ENCODE data around the gene DCUN1D4. TPM values are rescaled to one million over a fixed set of nuclear protein-coding genes. Genes with fewer than 3 reads are reported as not detected.

Gene DCUN1D4
- total and polyA plus RNA-seq, 4 donors, result 19.7 to 87.8 (median 47.3) TPM

DNA sequence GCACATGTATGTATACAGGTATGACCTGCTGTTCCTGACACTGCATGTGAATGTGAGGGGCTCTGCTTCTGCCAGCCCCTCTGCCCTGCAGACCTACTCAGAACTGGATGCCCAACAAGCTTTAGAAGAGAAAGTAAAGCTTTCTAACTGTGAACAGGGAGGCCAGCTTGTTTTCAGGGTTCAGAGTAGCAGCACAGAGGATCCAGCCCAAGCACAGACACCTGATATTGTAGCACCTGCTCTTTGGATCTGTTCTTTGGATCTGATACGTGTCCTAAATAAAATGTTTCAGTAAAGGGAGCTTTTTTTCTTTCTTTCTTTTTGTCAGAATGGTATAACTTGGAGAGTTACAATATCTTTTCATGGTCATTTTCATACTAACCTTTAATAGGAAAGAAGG lies 19.2 kb downstream of the DCUN1D4 start:
- intact Hi-C loops (cut with DNase I), result no loop called here
- no peak overlapping the region for H3K4me3 ChIP-seq (ENCODE audit: low read length in 2 of 2)
- peaks cover 4 to 7% of the 10 kb centered on the region in 2 donors for H3K36me3 ChIP-seq (ENCODE audit: control insufficient read depth in 1 of 2, insufficient read depth in 2 of 2, low read length in 1 of 2)
- 71 to 81% methylated on average over 1 of the region's 1 CpG for WGBS, 2 donors
- DNase-seq (no peak), ATAC-seq (ENCODE audit: low FRiP score) (no peak)
- H3K9me3 ChIP-seq (ENCODE audit: control insufficient read depth, low read length), result no peaks in the 10 kb centered on the region
- H3K27me3 ChIP-seq (ENCODE audit: control insufficient read depth in 1 of 2, insufficient read depth in 2 of 2, low read length in 1 of 2), result no peaks in the 10 kb centered on the region
- H3K27ac ChIP-seq (ENCODE audit: low read depth in 1 of 2, low read length in 2 of 2), result no peak overlapping the region
- H3K4me1 ChIP-seq (ENCODE audit: control insufficient read depth in 1 of 2, insufficient read depth in 2 of 2, low read length in 2 of 2), result peaks cover 0 to 2% of the 10 kb centered on the region in 2 donors

DNA sequence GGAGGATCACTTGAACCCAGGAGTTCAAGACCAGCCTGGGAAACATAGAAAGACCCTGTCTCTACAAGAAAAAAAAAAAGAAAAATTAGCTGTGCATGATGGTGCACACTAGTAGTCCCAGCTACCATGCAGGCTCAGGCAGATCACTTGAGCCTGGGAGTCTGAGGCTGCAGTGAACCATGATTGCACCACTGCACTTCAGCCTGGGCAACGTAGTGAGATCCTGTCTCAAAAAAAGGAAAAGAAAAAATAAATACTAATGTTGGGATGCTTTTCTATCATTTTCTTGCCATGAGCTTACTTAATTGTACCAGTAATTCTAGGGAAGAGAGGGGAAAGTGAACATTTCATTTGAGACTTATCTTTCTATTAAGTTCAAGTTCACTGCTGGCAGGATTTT lies 19.8 kb downstream of the DCUN1D4 start:
- H3K4me1 ChIP-seq (ENCODE audit: control insufficient read depth in 1 of 2, insufficient read depth in 2 of 2, low read length in 2 of 2), result peaks cover 0 to 2% of the 10 kb centered on the region in 2 donors
- WGBS, 2 donors, result 92 to 100% methylated on average over 1 of the region's 1 CpG

DNA sequence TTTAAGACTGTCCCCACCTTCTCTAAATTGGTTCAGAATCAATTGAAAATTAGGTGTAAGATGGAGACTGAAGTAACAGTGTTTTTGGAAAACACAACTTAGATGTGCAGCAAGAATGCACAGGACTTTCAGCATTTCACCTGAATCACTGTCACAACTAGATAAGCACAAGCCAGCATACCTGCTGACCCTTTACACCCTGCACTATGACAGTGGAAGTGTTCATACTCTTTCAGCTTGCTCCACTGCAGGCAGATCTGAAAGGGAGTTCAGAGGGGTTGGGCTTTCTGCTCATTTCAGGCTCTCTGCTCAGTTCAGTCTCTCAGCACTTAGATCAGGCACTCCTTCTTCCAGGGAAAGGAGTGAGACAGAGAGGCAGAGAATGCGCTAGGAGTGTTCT lies 22.8 kb downstream of the DCUN1D4 start:
- Histone ChIP-seq H3K4me1 (ENCODE audit: control insufficient read depth in 1 of 2, insufficient read depth in 2 of 2, low read length in 2 of 2) (peaks cover 0 to 2% of the 10 kb centered on the region in 2 donors), H3K27ac (ENCODE audit: low read depth in 1 of 2, low read length in 2 of 2) (no peak overlapping the region), H3K36me3 (ENCODE audit: control insufficient read depth in 1 of 2, insufficient read depth in 2 of 2, low read length in 1 of 2) (peaks cover 4 to 7% of the 10 kb centered on the region in 2 donors), H3K27me3 (ENCODE audit: control insufficient read depth in 1 of 2, insufficient read depth in 2 of 2, low read length in 1 of 2) (no peaks in the 10 kb centered on the region), H3K4me3 (ENCODE audit: low read length in 2 of 2) (no peak overlapping the region), H3K9me3 (ENCODE audit: control insufficient read depth, low read length) (no peaks in the 10 kb centered on the region)
- intact Hi-C loops (cut with DNase I), result no loop called here
- 98 to 100% methylated on average over 1 of the region's 1 CpG for WGBS, 2 donors
- ATAC-seq (ENCODE audit: low FRiP score) (no peak), DNase-seq (no peak)

More for the DNA sequence above, 19.8 kb downstream of the DCUN1D4 start:
- no peak for DNase-seq
- Histone ChIP-seq H3K36me3 (ENCODE audit: control insufficient read depth in 1 of 2, insufficient read depth in 2 of 2, low read length in 1 of 2) (peaks cover 4 to 7% of the 10 kb centered on the region in 2 donors), H3K4me3 (ENCODE audit: low read length in 2 of 2) (no peak overlapping the region), H3K27ac (ENCODE audit: low read depth in 1 of 2, low read length in 2 of 2) (no peak overlapping the region), H3K27me3 (ENCODE audit: control insufficient read depth in 1 of 2, insufficient read depth in 2 of 2, low read length in 1 of 2) (no peaks in the 10 kb centered on the region), H3K9me3 (ENCODE audit: control insufficient read depth, low read length) (no peaks in the 10 kb centered on the region)
- ATAC-seq (ENCODE audit: low FRiP score), result no peak
- intact Hi-C loops (cut with DNase I), result no loop called here

DNA sequence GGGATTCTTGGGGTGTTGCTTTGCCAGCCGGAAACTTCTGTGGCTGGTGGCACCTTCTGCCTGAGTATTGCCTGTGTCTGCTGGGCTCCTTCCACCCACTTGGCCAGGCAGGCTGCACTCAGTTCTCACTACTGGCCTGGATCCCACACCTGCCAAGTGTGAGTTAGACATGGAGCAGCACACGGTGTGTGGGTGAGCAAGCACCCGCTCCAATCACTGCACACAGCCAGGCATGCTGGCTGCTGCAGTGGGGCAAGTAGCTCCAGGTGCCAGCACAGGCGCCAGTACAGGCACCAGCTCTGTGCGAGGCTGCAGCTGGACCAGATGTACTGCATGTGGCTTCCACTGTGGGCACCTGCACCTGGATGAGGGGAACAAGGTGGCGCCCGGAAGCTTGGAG lies 23.9 kb downstream of the DCUN1D4 start:
- no peak overlapping the region for H3K4me3 ChIP-seq (ENCODE audit: low read length in 2 of 2)
- H3K36me3 ChIP-seq (ENCODE audit: control insufficient read depth in 1 of 2, insufficient read depth in 2 of 2, low read length in 1 of 2), result peaks cover 6 to 7% of the 10 kb centered on the region in 2 donors
- H3K27ac ChIP-seq (ENCODE audit: low read depth in 1 of 2, low read length in 2 of 2), result no peak overlapping the region
- no peaks in the 10 kb centered on the region for H3K9me3 ChIP-seq (ENCODE audit: control insufficient read depth, low read length)
- DNase-seq (no peak), ATAC-seq (ENCODE audit: low FRiP score) (no peak)
- peaks cover 0 to 2% of the 10 kb centered on the region in 2 donors for H3K4me1 ChIP-seq (ENCODE audit: control insufficient read depth in 1 of 2, insufficient read depth in 2 of 2, low read length in 2 of 2)
- 72 to 81% methylated on average over 7 of the region's 7 CpGs for WGBS, 2 donors
- intact Hi-C loops (cut with DNase I), result no loop called here
- H3K27me3 ChIP-seq (ENCODE audit: control insufficient read depth in 1 of 2, insufficient read depth in 2 of 2, low read length in 1 of 2), result no peaks in the 10 kb centered on the region

DNA sequence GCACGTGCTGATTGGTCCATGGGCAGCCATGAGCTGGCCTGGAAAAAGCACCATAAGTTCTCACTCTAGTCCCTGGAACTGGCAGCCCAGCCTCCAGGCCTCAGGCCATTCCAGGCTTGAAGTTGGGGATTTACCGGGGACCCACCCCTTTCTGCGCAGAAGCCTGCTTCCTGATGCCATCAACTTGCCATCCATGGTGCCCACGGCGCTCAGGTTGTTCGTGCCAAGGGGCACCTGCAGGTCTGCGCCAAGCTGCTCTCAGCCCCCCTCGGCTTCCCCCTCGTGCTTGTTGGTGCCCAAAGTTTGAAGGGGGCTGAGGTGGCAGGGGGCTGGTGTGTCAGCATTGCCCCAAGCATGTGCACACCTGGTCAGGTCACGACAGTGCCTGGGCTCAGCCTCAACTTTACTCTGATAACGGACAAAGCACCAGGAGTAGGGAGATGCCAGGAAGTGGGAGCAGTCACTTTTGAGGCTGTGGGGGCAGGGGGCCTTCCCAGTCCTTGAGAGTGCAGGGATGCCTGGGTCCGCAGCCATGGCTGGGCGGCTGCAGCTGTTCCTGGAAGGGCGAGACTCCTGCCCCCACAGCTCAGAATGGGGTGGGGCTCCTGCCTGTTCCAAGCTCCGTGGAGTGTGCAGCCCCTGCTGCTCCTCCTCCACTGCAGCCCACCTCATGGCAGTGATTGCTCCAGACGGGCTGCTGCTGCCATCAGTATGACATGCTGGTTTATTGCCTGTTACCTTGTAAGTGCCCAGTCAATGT lies 24.9 kb downstream of the DCUN1D4 start:
- DNase-seq, result no peak
- ATAC-seq (ENCODE audit: low FRiP score), result no peak
- H3K27ac ChIP-seq (ENCODE audit: low read depth in 1 of 2, low read length in 2 of 2), result no peak overlapping the region
- no peaks in the 10 kb centered on the region for H3K9me3 ChIP-seq (ENCODE audit: control insufficient read depth, low read length)
- H3K27me3 ChIP-seq (ENCODE audit: control insufficient read depth in 1 of 2, insufficient read depth in 2 of 2, low read length in 1 of 2), result no peaks in the 10 kb centered on the region
- no peaks in the 10 kb centered on the region for H3K4me1 ChIP-seq (ENCODE audit: control insufficient read depth in 1 of 2, insufficient read depth in 2 of 2, low read length in 2 of 2)
- intact Hi-C loops (cut with DNase I), result no loop called here
- 94 to 96% methylated on average over 16 of the region's 16 CpGs for WGBS, 2 donors
- H3K36me3 ChIP-seq (ENCODE audit: control insufficient read depth in 1 of 2, insufficient read depth in 2 of 2, low read length in 1 of 2), result peaks cover 7 to 12% of the 10 kb centered on the region in 2 donors
- no peak overlapping the region for H3K4me3 ChIP-seq (ENCODE audit: low read length in 2 of 2)

DNA sequence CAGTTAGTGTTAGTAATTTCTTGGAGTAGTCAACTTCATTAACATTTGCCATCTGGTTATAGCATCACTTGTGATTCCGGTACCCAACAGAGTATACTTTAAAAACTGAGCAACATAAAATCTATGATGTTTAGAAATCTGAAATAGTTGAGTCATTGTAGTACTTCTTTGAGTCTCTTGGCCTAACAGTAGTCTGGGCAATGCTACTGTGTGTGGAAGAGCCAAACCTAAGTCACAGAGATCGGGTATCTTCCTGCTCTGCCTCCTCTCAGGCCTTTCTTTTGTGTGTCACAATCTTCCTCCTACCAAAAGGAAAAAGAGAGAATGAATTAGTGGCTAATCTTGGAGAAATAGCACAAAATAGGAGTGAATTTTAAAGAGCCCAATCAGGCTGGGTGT lies 25.5 kb downstream of the DCUN1D4 start:
- 93 to 98% methylated on average over 2 of the region's 2 CpGs for WGBS, 2 donors
- Histone ChIP-seq H3K9me3 (ENCODE audit: control insufficient read depth, low read length) (no peaks in the 10 kb centered on the region), H3K4me1 (ENCODE audit: control insufficient read depth in 1 of 2, insufficient read depth in 2 of 2, low read length in 2 of 2) (no peaks in the 10 kb centered on the region), H3K4me3 (ENCODE audit: low read length in 2 of 2) (no peak overlapping the region), H3K27me3 (ENCODE audit: control insufficient read depth in 1 of 2, insufficient read depth in 2 of 2, low read length in 1 of 2) (no peaks in the 10 kb centered on the region), H3K36me3 (ENCODE audit: control insufficient read depth in 1 of 2, insufficient read depth in 2 of 2, low read length in 1 of 2) (peaks cover 7 to 12% of the 10 kb centered on the region in 2 donors), H3K27ac (ENCODE audit: low read depth in 1 of 2, low read length in 2 of 2) (no peak overlapping the region)
- intact Hi-C loops (cut with DNase I), result no loop called here
- ATAC-seq (ENCODE audit: low FRiP score) (no peak), DNase-seq (no peak)

DNA sequence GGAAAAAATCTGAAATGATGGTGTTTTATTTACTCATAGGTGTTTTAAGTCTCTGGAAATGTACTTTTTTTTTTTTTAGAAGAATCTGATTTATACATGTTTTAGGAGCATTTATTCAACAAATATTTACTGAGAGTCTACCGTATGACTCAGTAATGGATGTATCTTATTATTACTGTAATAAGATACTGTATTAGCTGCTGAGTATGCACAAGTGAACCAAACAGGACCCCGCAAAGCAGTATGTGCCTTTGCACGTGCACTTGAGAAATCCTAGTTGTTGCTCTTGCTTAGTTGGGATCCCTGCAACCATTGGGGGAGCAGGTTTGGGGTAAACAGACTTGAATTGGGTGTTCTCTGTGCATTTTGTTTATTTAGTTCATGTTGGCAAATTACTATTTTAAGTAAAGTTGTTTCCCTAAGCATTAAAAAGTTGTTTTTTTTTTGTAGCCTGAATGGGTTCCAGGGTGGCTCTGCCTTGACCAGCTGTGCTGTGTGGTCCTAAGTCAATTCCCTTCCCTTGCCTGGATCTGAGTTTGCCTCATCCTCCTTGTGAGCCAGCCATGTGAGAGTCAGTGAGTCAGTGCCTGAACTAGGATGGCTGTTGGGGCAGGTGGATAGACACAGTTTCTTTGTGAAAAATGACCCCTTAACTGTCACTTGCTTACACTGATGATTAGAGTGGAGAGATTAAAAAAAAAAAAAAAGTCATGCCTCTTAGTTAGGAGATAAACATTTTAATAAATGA lies 27.7 kb downstream of the DCUN1D4 start:
- Histone ChIP-seq H3K27ac (ENCODE audit: low read depth in 1 of 2, low read length in 2 of 2) (no peak overlapping the region), H3K27me3 (ENCODE audit: control insufficient read depth in 1 of 2, insufficient read depth in 2 of 2, low read length in 1 of 2) (no peaks in the 10 kb centered on the region), H3K9me3 (ENCODE audit: control insufficient read depth, low read length) (no peaks in the 10 kb centered on the region), H3K4me3 (ENCODE audit: low read length in 2 of 2) (no peak overlapping the region), H3K36me3 (ENCODE audit: control insufficient read depth in 1 of 2, insufficient read depth in 2 of 2, low read length in 1 of 2) (peaks cover 3 to 7% of the 10 kb centered on the region in 2 donors), H3K4me1 (ENCODE audit: control insufficient read depth in 1 of 2, insufficient read depth in 2 of 2, low read length in 2 of 2) (no peaks in the 10 kb centered on the region)
- intact Hi-C loops (cut with DNase I), result no loop called here
- no peak for DNase-seq
- 87 to 92% methylated on average over 3 of the region's 3 CpGs for WGBS, 2 donors
- ATAC-seq (ENCODE audit: low FRiP score), result no peak

DNA sequence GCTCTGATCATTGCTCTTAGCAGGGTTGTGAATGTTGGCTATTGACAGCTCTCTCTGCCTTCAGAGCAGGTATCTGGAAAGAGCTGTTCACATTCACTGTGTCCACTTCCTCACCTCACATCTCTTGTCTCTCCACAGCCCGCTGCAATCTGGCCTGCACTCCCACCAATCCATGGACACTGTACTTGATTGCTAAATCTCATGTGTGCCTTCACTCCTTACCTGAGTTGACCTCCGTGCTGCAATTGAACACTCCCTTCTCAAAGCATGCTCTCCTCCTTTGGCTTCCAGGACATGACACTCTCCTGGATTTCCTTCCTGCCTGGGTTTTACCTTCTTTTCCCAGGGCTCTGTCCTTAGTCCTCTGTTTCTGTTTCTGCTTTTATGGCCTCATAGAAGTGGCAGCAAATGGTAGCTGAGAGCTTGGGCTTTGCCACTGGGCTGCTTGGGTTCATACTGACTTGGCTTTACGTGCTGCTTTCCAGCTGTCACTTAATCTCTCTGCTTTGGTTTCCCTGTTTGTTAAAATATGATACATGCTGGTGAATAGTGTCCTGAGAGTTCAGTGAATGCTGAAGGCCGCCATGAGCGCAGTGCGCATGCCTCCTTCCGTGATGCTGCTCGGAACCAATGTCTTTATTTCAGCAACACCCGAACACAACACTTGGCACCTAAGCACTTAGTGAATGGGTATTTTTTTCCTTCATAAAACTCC lies 29.5 kb downstream of the DCUN1D4 start:
- H3K27ac ChIP-seq (ENCODE audit: low read depth in 1 of 2, low read length in 2 of 2), result no peak overlapping the region
- H3K9me3 ChIP-seq (ENCODE audit: control insufficient read depth, low read length), result no peaks in the 10 kb centered on the region
- no peak overlapping the region for H3K4me3 ChIP-seq (ENCODE audit: low read length in 2 of 2)
- intact Hi-C loops (cut with DNase I), result no loop called here
- peaks cover 3 to 5% of the 10 kb centered on the region in 2 donors for H3K36me3 ChIP-seq (ENCODE audit: control insufficient read depth in 1 of 2, insufficient read depth in 2 of 2, low read length in 1 of 2)
- H3K27me3 ChIP-seq (ENCODE audit: control insufficient read depth in 1 of 2, insufficient read depth in 2 of 2, low read length in 1 of 2), result no peaks in the 10 kb centered on the region
- no peak for ATAC-seq (ENCODE audit: low FRiP score)
- WGBS, 2 donors, result 89 to 90% methylated on average over 9 of the region's 9 CpGs
- no peak for DNase-seq
- no peaks in the 10 kb centered on the region for H3K4me1 ChIP-seq (ENCODE audit: control insufficient read depth in 1 of 2, insufficient read depth in 2 of 2, low read length in 2 of 2)
